OCI-LY1 (cell line): ENCODE data around the gene HEXD.

ENCODE experiments used
- CTCF ChIP-seq: fragments of 200-600 bp; sonication (generic), shearing (Covaris generic); IDR thresholded peaks from 2 replicates; pipeline ENCODE4 v1.5.1; 2017; ENCODE audit warnings: mild to moderate bottlenecking, antibody characterized with exemption, low read length, moderate library complexity, mixed read lengths
- EZH2 ChIP-seq: fragments of 200-600 bp; sonication (generic), shearing (Covaris generic); IDR thresholded peaks from 2 replicates; pipeline ENCODE4 v1.8.0; 2017; ENCODE audit warnings: borderline replicate concordance, mixed run types, mild to moderate bottlenecking, antibody characterized with exemption, low read length, moderate library complexity, mixed read lengths

GRCh38 chr17:82407255-82407654 lies 10.9 kb upstream of the HEXD start:
- TF ChIP-seq CTCF (no peak), EZH2 (no peak)
